Mesothelial cell of epicardium (in vitro differentiated cells): ENCODE data around the gene EEFSEC. TPM values are rescaled to one million over a fixed set of nuclear protein-coding genes. Genes with fewer than 3 reads are reported as not detected.

Source experiments
- DNase-seq, 2 experiments: peaks; one replicate each; pipeline ENCODE4 v3.0.0; 2021; ENCODE audit warnings: low spot score in 2 of 2; ENCODE audit not compliant: unreplicated experiment in 2 of 2
- H3K27ac Mint-ChIP-seq: 2 replicates; pipeline ENCODE4 v1.8.0; 2021; ENCODE audit warnings: mixed read lengths
- H3K27me3 Mint-ChIP-seq: 2 replicates; pipeline ENCODE4 v1.8.0; 2021; ENCODE audit warnings: low read depth, mixed read lengths
- H3K36me3 Mint-ChIP-seq: 2 replicates; pipeline ENCODE4 v1.8.0; 2021; ENCODE audit warnings: mixed read lengths
- H3K4me1 Mint-ChIP-seq: 2 replicates; pipeline ENCODE4 v1.8.0; 2021; ENCODE audit warnings: mixed read lengths
- H3K4me3 Mint-ChIP-seq: 2 replicates; pipeline ENCODE4 v1.8.0; 2021; ENCODE audit warnings: mild to moderate bottlenecking, moderate library complexity, mixed read lengths
- H3K9me3 Mint-ChIP-seq: 2 replicates; pipeline ENCODE4 v1.8.0; 2021; ENCODE audit warnings: mixed read lengths
- CTCF ChIP-seq: fragments of 200-600 bp; sonication (generic); IDR thresholded peaks from one replicate; pipeline ENCODE4 v1.5.0; 2021; ENCODE audit warnings: antibody characterized with exemption; ENCODE audit not compliant: unreplicated experiment
- total RNA-seq: library from RNA; stranded (reverse); gene quantifications from 3 replicates; pipeline ENCODE4 v1.2.1, GENCODE V29; 2021

The EEFSEC gene
- total RNA-seq, 1 donor from 2014 or later: 19.4 TPM

DNA sequence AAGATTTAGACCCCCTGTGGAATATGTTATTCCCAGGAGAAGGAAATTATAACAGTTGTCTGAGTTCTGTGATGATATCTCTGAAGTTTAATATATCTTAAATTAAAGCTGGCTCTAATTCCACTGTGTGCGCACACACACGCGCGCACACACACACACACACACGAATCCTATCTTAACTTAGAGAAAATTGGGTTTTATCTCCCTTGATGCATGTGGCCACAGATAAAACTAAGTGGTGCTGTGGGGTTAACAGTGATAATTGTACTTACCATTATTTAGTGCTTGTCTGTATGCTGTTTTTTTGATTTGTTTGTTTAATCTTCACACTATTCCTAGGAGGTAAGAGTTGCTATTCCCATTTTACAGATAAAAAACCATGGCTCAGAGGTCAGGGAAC is 7.4 kb downstream of the EEFSEC start:
- peaks cover 39% of the 10 kb centered on the region for H3K36me3 Mint-ChIP-seq
- peaks cover 20% of the 10 kb centered on the region for H3K9me3 Mint-ChIP-seq
- no peak for DNase-seq
- no peak for TF ChIP-seq CTCF
- peaks cover 7% of the 10 kb centered on the region for H3K4me1 Mint-ChIP-seq
- no peak overlapping the region for H3K27ac Mint-ChIP-seq
- no peak overlapping the region for H3K4me3 Mint-ChIP-seq
- no peaks in the 10 kb centered on the region for H3K27me3 Mint-ChIP-seq

GRCh38 chr3:128163432-128163831 is 10.2 kb downstream of the EEFSEC start:
- no peak overlapping the region for H3K4me3 Mint-ChIP-seq
- DNase-seq: no peak
- H3K4me1 Mint-ChIP-seq: peaks cover 27% of the 10 kb centered on the region
- H3K27ac Mint-ChIP-seq: no peak overlapping the region
- H3K9me3 Mint-ChIP-seq: no peaks in the 10 kb centered on the region
- TF ChIP-seq CTCF: no peak
- H3K36me3 Mint-ChIP-seq: peaks cover 12% of the 10 kb centered on the region
- no peaks in the 10 kb centered on the region for H3K27me3 Mint-ChIP-seq

GRCh38 chr3:128166971-128167453 is 13.7 kb downstream of the EEFSEC start:
- no peaks in the 10 kb centered on the region for H3K27me3 Mint-ChIP-seq
- H3K36me3 Mint-ChIP-seq: no peaks in the 10 kb centered on the region
- H3K4me3 Mint-ChIP-seq: no peak overlapping the region
- H3K27ac Mint-ChIP-seq: peak overlapping the region; percentile 80
- H3K9me3 Mint-ChIP-seq: no peaks in the 10 kb centered on the region
- H3K4me1 Mint-ChIP-seq: peaks cover 34% of the 10 kb centered on the region
- no peak for DNase-seq
- no peak for TF ChIP-seq CTCF

- H3K4me3 Mint-ChIP-seq: no peak overlapping the region
Observed at GRCh38 chr3:128167646-128167972, 14.3 kb downstream of the EEFSEC start.

GRCh38 chr3:128167973-128168674 is 14.8 kb downstream of the EEFSEC start:
- no peak for DNase-seq
- H3K27ac Mint-ChIP-seq: peak overlapping the region; percentile 80
- no peaks in the 10 kb centered on the region for H3K27me3 Mint-ChIP-seq
- H3K9me3 Mint-ChIP-seq: no peaks in the 10 kb centered on the region
- no peaks in the 10 kb centered on the region for H3K36me3 Mint-ChIP-seq
- peaks cover 39% of the 10 kb centered on the region for H3K4me1 Mint-ChIP-seq
- TF ChIP-seq CTCF: no peak
- no peak overlapping the region for H3K4me3 Mint-ChIP-seq

More at GRCh38 chr3:128167646-128167972, 14.3 kb downstream of the EEFSEC start:
- Mint-ChIP-seq H3K36me3 (no peaks in the 10 kb centered on the region), H3K27me3 (no peaks in the 10 kb centered on the region), H3K27ac (peak overlapping the region; percentile 80), H3K4me1 (peaks cover 34% of the 10 kb centered on the region), H3K9me3 (no peaks in the 10 kb centered on the region)
- no peak for DNase-seq
- TF ChIP-seq CTCF: no peak
